Measurements from ENCODE around the gene PTGER1. TPM values are rescaled to one million over a fixed set of nuclear protein-coding genes. Genes with fewer than 3 reads are reported as not detected.

Gene PTGER1
- total and polyA plus RNA-seq, 2 donors (not counting 1 experiment from before 2014, with no cell fraction given) = 0.27 TPM; not detected in 1

DNA sequence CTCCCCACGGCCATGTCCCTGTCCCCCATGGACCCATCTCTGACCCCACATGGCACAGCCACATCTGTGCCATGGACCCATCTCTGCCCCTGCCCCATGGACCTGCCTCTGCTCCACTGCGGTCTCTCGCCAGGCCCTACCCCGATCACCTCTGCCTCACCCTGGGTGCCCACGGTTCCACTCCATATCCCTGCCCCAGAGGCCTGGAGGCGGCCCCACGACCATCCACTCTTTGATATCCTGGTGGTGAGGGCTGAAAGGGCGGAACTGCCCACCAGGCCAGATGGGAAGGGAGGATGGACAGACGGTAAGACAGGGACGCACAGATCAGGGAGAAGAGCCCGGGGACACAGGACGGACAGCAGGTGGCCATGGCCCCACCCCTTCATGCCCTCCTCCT lies 327 bp downstream of the PTGER1 start:
- Mint-ChIP-seq H3K4me3 (peak overlapping the region; percentile 8), H3K27me3 (peaks cover 28% of the 10 kb centered on the region), H3K4me1 (peaks cover 27% of the 10 kb centered on the region), H3K9me3 (ENCODE audit: insufficient read depth) (no peaks in the 10 kb centered on the region), H3K27ac (peak overlapping the region; percentile 32)
- Histone ChIP-seq H3K9me3 (ENCODE audit: control extremely low read depth in 1 of 3, control insufficient read depth in 2 of 3, insufficient read depth in 1 of 3, low read length in 2 of 3) (peaks cover 0 to 6% (median 0%) of the 10 kb centered on the region in 3 donors), H3K4me3 (ENCODE audit: control extremely low read depth in 1 of 5, extremely low read depth in 1 of 5, insufficient read depth in 1 of 5, low read depth in 2 of 5, low read length in 4 of 5) (no peak overlapping the region), H2AFZ (ENCODE audit: insufficient read depth, low read depth, low read length, poor library complexity, severe bottlenecking) (no peak overlapping the region), H4K20me1 (ENCODE audit: control insufficient read depth, insufficient read depth, low read length, poor library complexity, severe bottlenecking) (peaks cover 8% of the 10 kb centered on the region), H3K36me3 (replicated peaks in 1 of 2; ENCODE audit: control extremely low read depth in 1 of 2, control insufficient read depth in 1 of 2, extremely low read depth in 1 of 2, insufficient read depth in 2 of 2, low read length in 1 of 2) (peaks cover 0 to 6% of the 10 kb centered on the region in 2 experiments), H3K27me3 (replicated peaks in 1 of 4; ENCODE audit: control extremely low read depth in 1 of 4, control insufficient read depth in 3 of 4, insufficient read depth in 4 of 4, low read length in 3 of 4) (peaks cover 0 to 28% (median 14%) of the 10 kb centered on the region in 4 experiments), H3K4me1 (ENCODE audit: control insufficient read depth in 2 of 2, insufficient read depth in 2 of 2, low read length in 2 of 2) (peaks cover 22 to 27% of the 10 kb centered on the region in 2 donors), H3K27ac (ENCODE audit: low read length in 2 of 2) (no peak overlapping the region), H3K4me2 (replicated peaks; ENCODE audit: low read depth, low read length, poor library complexity, severe bottlenecking) (peak overlapping the region; percentile 12), H3K79me2 (ENCODE audit: control insufficient read depth, insufficient read depth, low read length) (no peaks in the 10 kb centered on the region), H3K9ac (ENCODE audit: low read length) (no peak overlapping the region)
- TF ChIP-seq EZH2 (IDR thresholded peaks at IDR 0.05; ENCODE audit: borderline replicate concordance, insufficient read depth, low read depth, low read length, poor library complexity, severe bottlenecking) = no peak
- TF ChIP-seq, protein P1, sequence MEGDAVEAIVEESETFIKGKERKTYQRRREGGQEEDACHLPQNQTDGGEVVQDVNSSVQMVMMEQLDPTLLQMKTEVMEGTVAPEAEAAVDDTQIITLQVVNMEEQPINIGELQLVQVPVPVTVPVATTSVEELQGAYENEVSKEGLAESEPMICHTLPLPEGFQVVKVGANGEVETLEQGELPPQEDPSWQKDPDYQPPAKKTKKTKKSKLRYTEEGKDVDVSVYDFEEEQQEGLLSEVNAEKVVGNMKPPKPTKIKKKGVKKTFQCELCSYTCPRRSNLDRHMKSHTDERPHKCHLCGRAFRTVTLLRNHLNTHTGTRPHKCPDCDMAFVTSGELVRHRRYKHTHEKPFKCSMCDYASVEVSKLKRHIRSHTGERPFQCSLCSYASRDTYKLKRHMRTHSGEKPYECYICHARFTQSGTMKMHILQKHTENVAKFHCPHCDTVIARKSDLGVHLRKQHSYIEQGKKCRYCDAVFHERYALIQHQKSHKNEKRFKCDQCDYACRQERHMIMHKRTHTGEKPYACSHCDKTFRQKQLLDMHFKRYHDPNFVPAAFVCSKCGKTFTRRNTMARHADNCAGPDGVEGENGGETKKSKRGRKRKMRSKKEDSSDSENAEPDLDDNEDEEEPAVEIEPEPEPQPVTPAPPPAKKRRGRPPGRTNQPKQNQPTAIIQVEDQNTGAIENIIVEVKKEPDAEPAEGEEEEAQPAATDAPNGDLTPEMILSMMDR (IDR thresholded peaks at IDR 0.05) = no peak
- WGBS (ENCODE audit: insufficient coverage) = 54% methylated on average over 8 of the region's 12 CpGs
- POLR2A ChIA-PET = no interaction called here
- CTCF ChIA-PET = interaction anchor here (0.7 to 1.0 kb wide), 2 partner anchors 13 to 338 kb away, joined by 3 read pairs; partner anchors contain the start of gene ASF1B
- intact Hi-C loops (cut with micrococcal nuclease) = no loop called here
- DNase-seq (peak; percentile 23), ATAC-seq (ENCODE audit: low read depth) (no peak)

DNA sequence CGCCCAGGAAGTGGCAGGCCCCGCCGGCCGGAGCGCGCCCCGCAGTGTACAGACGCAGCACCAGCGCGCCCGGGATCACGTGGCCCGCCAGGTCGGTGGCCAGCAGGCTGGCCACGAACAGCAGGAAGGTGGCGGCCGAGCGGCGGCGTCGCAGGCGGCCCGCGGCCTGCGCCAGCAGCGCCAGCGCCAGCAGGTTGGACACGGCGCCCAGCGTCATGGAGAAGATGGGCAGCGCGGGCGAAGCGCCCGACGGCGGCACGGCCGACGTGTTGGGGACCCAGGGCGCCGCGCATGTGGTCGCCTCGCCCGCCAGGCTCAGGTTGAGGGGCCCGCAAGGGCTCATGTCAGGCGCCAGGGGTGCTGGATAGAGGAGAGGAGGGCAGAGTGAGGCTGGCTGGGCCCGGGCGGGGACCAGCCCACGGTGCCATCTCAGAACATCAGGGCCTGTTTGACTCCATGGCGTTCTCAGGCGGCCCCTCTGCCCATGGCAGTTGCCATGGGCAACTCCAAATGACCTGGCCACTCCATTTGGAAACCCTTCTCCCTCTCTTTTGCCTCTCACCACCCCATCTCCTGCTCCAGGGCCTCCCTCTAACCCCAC lies 1.1 kb downstream of the PTGER1 start:
- Histone ChIP-seq H3K4me3 (ENCODE audit: control extremely low read depth in 1 of 5, extremely low read depth in 1 of 5, insufficient read depth in 1 of 5, low read depth in 2 of 5, low read length in 4 of 5) (no peak overlapping the region), H3K9me3 (ENCODE audit: control extremely low read depth in 1 of 3, control insufficient read depth in 2 of 3, insufficient read depth in 1 of 3, low read length in 2 of 3) (peaks cover 0 to 6% (median 0%) of the 10 kb centered on the region in 3 donors), H4K20me1 (ENCODE audit: control insufficient read depth, insufficient read depth, low read length, poor library complexity, severe bottlenecking) (peaks cover 8% of the 10 kb centered on the region), H2AFZ (ENCODE audit: insufficient read depth, low read depth, low read length, poor library complexity, severe bottlenecking) (no peak overlapping the region), H3K4me2 (replicated peaks; ENCODE audit: low read depth, low read length, poor library complexity, severe bottlenecking) (peak overlapping the region; percentile 89), H3K36me3 (replicated peaks in 1 of 2; ENCODE audit: control extremely low read depth in 1 of 2, control insufficient read depth in 1 of 2, extremely low read depth in 1 of 2, insufficient read depth in 2 of 2, low read length in 1 of 2) (peaks cover 0 to 13% of the 10 kb centered on the region in 2 experiments), H3K4me1 (ENCODE audit: control insufficient read depth in 2 of 2, insufficient read depth in 2 of 2, low read length in 2 of 2) (peaks cover 21 to 27% of the 10 kb centered on the region in 2 donors), H3K9ac (ENCODE audit: low read length) (no peak overlapping the region), H3K79me2 (ENCODE audit: control insufficient read depth, insufficient read depth, low read length) (no peaks in the 10 kb centered on the region), H3K27ac (ENCODE audit: low read length in 2 of 2) (no peak overlapping the region), H3K27me3 (replicated peaks in 1 of 4; ENCODE audit: control extremely low read depth in 1 of 4, control insufficient read depth in 3 of 4, insufficient read depth in 4 of 4, low read length in 3 of 4) (peaks cover 0 to 28% (median 14%) of the 10 kb centered on the region in 4 experiments)
- peaks cover 27% of the 10 kb centered on the region for H3K4me1 Mint-ChIP-seq
- CTCF ChIA-PET = interaction anchor here (0.7 to 2.6 kb wide), 3 partner anchors 14 to 337 kb away, joined by 3 to 21 read pairs (median 3); partner anchors contain the start of gene ASF1B
- no peak overlapping the region for H3K27ac Mint-ChIP-seq
- intact Hi-C loops (cut with micrococcal nuclease) = loop anchor here (2.0 kb wide), 1 partner anchor 55 kb away; the partner anchor contains the start of gene DDX39A
- POLR2A ChIA-PET = no interaction called here
- H3K9me3 Mint-ChIP-seq (ENCODE audit: insufficient read depth) = no peaks in the 10 kb centered on the region
- peaks cover 28% of the 10 kb centered on the region for H3K27me3 Mint-ChIP-seq
- 36% methylated on average over 53 of the region's 53 CpGs for WGBS (ENCODE audit: insufficient coverage)
- ATAC-seq (ENCODE audit: low read depth) = no peak
- TF ChIP-seq EZH2 (IDR thresholded peaks at IDR 0.05; ENCODE audit: borderline replicate concordance, insufficient read depth, low read depth, low read length, poor library complexity, severe bottlenecking) = no peak
- TF ChIP-seq, protein P1 (IDR thresholded peaks at IDR 0.05) = no peak
- peak overlapping the region; percentile 8 for H3K4me3 Mint-ChIP-seq
- peak; percentile 29 for DNase-seq
